Loucy (cell line): ENCODE results near the gene NPBWR2.

Experiments
- H2AFZ ChIP-seq: fragments of 200-600 bp; sonication (generic); 2 replicates; pipeline ENCODE4 v1.6.0; 2016; ENCODE audit warnings: antibody characterized with exemption, mild to moderate bottlenecking, low read length, moderate library complexity
- H3F3A ChIP-seq: fragments of 200-600 bp; 2 replicates; pipeline ENCODE4 v1.6.0; 2016; ENCODE audit warnings: antibody characterized with exemption, low read depth, mild to moderate bottlenecking
- H3K27me3 ChIP-seq: fragments of 200-600 bp; sonication (generic); 2 replicates; pipeline ENCODE4 v1.6.1; 2014; ENCODE audit warnings: low read length, mild to moderate bottlenecking; ENCODE audit not compliant: insufficient read depth, poor library complexity, severe bottlenecking
- H3K36me3 ChIP-seq: fragments of 200-600 bp; sonication (generic); 2 replicates; pipeline ENCODE4 v1.6.1; 2016; ENCODE audit warnings: low read length; ENCODE audit not compliant: insufficient read depth
- H3K4me1 ChIP-seq: fragments of 200-600 bp; sonication (generic); 2 replicates; pipeline ENCODE4 v1.5.1; 2014; ENCODE audit warnings: low read length, mild to moderate bottlenecking; ENCODE audit not compliant: insufficient read depth, poor library complexity, severe bottlenecking
- H3K4me2 ChIP-seq: fragments of 200-600 bp; sonication (generic); 2 replicates; pipeline ENCODE4 v1.6.0; 2014; ENCODE audit warnings: antibody characterized with exemption, low read length, low read depth, mild to moderate bottlenecking; ENCODE audit not compliant: poor library complexity, severe bottlenecking
- H3K4me3 ChIP-seq: fragments of 200-600 bp; sonication (generic); 2 replicates; pipeline ENCODE4 v1.5.1; 2014; ENCODE audit warnings: low read length, mild to moderate bottlenecking, mixed read lengths; ENCODE audit not compliant: poor library complexity, severe bottlenecking
- H3K79me2 ChIP-seq: fragments of 200-600 bp; sonication (generic); 2 replicates; pipeline ENCODE4 v1.6.1; 2014; ENCODE audit warnings: low read length; ENCODE audit not compliant: insufficient read depth
- H3K9ac ChIP-seq: fragments of 200-600 bp; sonication (generic); 2 replicates; pipeline ENCODE4 v1.6.0; 2014; ENCODE audit warnings: mild to moderate bottlenecking, low read depth, low read length, moderate library complexity; ENCODE audit not compliant: poor library complexity, severe bottlenecking
- H3K9me2 ChIP-seq: fragments of 200-600 bp; sonication (generic); replicated peaks from 2 replicates; pipeline ENCODE4 v1.6.1; 2016; ENCODE audit warnings: low read depth, low read length, mixed read lengths
- H3K9me3 ChIP-seq: fragments of 200-600 bp; sonication (generic); 2 replicates; pipeline ENCODE4 v1.6.1; 2014; ENCODE audit warnings: mild to moderate bottlenecking, antibody characterized with exemption, low read length, low read depth; ENCODE audit not compliant: insufficient read depth
- H4K20me1 ChIP-seq: fragments of 200-600 bp; sonication (generic); 2 replicates; pipeline ENCODE4 v1.6.0; 2014; ENCODE audit warnings: antibody characterized with exemption, low read length, mild to moderate bottlenecking; ENCODE audit not compliant: insufficient read depth, poor library complexity, severe bottlenecking
- CTCF ChIP-seq: fragments of 200-600 bp; sonication (generic); conservative IDR thresholded peaks from 2 replicates; pipeline ENCODE4 v1.5.1; 2014; ENCODE audit warnings: mild to moderate bottlenecking, antibody characterized with exemption, low read length
- EZH2phosphoT487 ChIP-seq: fragments of 200-600 bp; IDR thresholded peaks from 2 replicates; pipeline ENCODE4 v1.6.1; 2018; ENCODE audit warnings: antibody characterized with exemption, mild to moderate bottlenecking, moderate library complexity, borderline replicate concordance

The NPBWR2 gene

GRCh38 chr20:64079273-64080012 lies 27.9 kb downstream of the NPBWR2 start, which contains the start of gene RGS19:
Gene RGS19, minus strand, starts transcription at chr20:64079518. Its CDS starts 2,632 bp downstream, at chr20:64076886.
- peak within 1 kb of the TSS; percentile 45; the same call in 1 of the 2 replicates for H2AFZ ChIP-seq
- H3K9me3 ChIP-seq, result no peaks in the 10 kb centered on the region
- H3F3A ChIP-seq, result peaks cover 20% of the 10 kb centered on the region
- TF ChIP-seq CTCF (no peak), EZH2phosphoT487 (no peak)
- H3K4me2 ChIP-seq, result peak within 1 kb of the TSS; percentile 98
- peaks cover 45% of the 10 kb centered on the region for H3K4me1 ChIP-seq
- peak within 1 kb of the TSS; percentile 86 for H3K9ac ChIP-seq
- H3K79me2 ChIP-seq, result 0 out of 2 replicates have a peak, but pooled peaks cover 11% of the 10 kb centered on the region
- no peaks in the 10 kb centered on the region for H4K20me1 ChIP-seq
- H3K36me3 ChIP-seq, result no peaks in the 10 kb centered on the region
- peak within 1 kb of the TSS; percentile 83 for H3K4me3 ChIP-seq
- H3K9me2 ChIP-seq, result no peaks in the 10 kb centered on the region
- H3K27me3 ChIP-seq, result no peaks in the 10 kb centered on the region

- Histone ChIP-seq H3F3A (peaks cover 20% of the 10 kb centered on the region), H3K4me3 (peak overlapping the region; percentile 83), H2AFZ (no peak overlapping the region), H4K20me1 (no peaks in the 10 kb centered on the region), H3K9me2 (no peaks in the 10 kb centered on the region), H3K27me3 (no peaks in the 10 kb centered on the region), H3K36me3 (no peaks in the 10 kb centered on the region), H3K9me3 (no peaks in the 10 kb centered on the region), H3K79me2 (0 out of 2 replicates have a peak, but pooled peaks cover 11% of the 10 kb centered on the region), H3K4me2 (peak overlapping the region; percentile 98), H3K9ac (peak overlapping the region; percentile 86), H3K4me1 (peaks cover 42% of the 10 kb centered on the region)
- TF ChIP-seq CTCF (no peak), EZH2phosphoT487 (no peak)
Measured at GRCh38 chr20:64078934-64079272, 28.5 kb downstream of the NPBWR2 start.

- H3F3A ChIP-seq, result peaks cover 20% of the 10 kb centered on the region
- H3K9ac ChIP-seq, result peak overlapping the region; percentile 86
- H4K20me1 ChIP-seq, result no peaks in the 10 kb centered on the region
- no peaks in the 10 kb centered on the region for H3K27me3 ChIP-seq
- H3K4me3 ChIP-seq, result peak overlapping the region; percentile 83
- no peak overlapping the region for H2AFZ ChIP-seq
- TF ChIP-seq EZH2phosphoT487 (no peak), CTCF (no peak)
- H3K4me1 ChIP-seq, result peaks cover 38% of the 10 kb centered on the region
- H3K4me2 ChIP-seq, result peak overlapping the region; percentile 98
- no peaks in the 10 kb centered on the region for H3K9me3 ChIP-seq
- H3K79me2 ChIP-seq, result 0 out of 2 replicates have a peak, but pooled peaks cover 11% of the 10 kb centered on the region
- no peaks in the 10 kb centered on the region for H3K36me3 ChIP-seq
- no peaks in the 10 kb centered on the region for H3K9me2 ChIP-seq
Measured at GRCh38 chr20:64077876-64078551, 29.4 kb downstream of the NPBWR2 start.
